KG1 (cell line): ENCODE data around the gene HAAO.
"Not testable (repeated sequence)": the region's sequence is repeated elsewhere in the genome, so short reads cannot be mapped to it uniquely, and the experiment has no call there.

Source experiments
- DNase-seq: peaks from one replicate; lab custom pipeline; 2025; lab: John Stamatoyannopoulos, UW

Gene HAAO

DNA sequence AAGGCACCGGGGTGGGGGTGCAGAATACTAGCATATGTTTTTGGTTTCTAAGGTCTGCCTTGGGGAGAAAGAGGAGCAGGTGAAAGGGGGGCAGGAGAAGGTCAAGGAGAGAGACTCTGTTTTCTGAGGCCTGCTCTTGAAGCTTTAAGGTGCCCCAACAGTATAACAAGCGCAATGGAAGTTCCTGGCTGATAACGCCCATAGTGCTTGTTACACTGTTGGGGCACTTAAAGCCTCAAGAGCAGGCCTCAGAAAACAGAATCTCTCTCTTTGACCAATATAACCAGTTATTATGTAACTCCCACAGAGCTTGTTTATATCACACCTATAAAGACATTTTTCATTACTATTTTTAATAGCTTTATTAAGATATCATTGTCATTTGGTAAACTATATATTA is 45.0 kb downstream of the HAAO start:
- no peak for DNase-seq

DNA sequence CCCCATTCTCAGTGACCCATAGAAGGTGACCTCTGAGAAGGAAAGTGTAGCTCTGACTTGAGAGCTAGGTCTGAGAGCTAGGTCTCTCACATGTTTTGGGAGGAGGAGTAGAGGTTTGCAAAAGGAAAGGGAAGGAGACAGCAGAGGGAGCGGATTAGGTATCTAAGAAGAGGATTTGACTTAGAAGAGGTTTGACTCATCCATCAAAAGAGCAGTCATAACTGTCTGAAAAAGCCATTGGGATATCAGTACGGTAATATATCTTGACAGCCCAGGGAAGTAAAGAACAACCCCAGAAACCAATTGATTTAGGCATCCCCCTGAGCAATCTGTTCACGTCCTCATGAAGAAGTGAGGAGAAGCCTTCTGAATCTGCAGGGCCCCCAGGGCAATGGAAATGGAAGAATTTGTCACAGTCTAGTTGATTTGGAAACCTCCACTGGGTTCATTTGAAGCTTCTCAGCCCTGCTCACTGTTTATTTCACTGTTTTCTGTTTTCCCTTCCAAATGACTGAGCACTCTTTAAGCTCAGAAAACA is 47.8 kb downstream of the HAAO start:
- no peak for DNase-seq

DNA sequence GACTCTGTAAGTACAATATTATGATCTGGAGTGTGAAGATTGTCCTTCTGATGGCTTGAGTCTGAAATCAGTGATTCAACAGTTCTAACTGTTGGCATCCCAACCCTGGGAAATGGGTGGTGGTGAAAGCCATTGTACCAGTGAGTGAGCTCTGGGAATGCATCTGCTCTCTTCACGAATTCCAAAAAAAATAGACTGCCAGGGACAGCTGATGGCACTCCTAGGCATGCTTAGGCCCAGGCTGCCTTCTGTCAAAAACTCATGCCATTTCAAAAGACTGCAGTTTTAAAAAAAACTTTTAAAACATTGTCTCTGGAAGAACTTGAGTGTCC is 48.8 kb downstream of the HAAO start:
- no peak for DNase-seq

GRCh38 chr2:42742740-42743658 is 49.4 kb downstream of the HAAO start:
- DNase-seq: no peak

DNA sequence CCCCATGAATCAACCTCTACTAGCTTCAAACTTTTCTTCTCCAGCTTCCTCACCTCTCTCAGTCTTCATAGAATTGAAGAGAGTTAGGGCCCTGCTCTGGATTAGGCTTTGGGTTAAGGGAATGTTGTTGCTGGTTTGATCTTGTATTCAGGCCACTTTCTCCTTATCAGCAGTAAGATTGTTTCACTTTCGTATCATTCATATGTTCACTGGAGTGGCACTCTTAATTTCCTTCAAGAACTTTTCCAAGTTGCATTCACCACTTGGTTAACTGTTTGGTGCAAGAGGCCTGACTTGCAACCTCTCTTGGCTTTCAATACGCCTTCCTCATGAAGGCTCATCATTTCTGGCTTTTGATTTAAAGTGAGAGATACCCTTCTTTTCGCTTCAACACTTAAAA is 51.2 kb downstream of the HAAO start:
- DNase-seq: no peak

GRCh38 chr2:42736598-42737322 is 55.6 kb downstream of the HAAO start:
- DNase-seq: no peak

GRCh38 chr2:42733852-42734251 is 58.5 kb downstream of the HAAO start:
- DNase-seq: no peak

- DNase-seq: not testable (repeated sequence)
Observed at GRCh38 chr2:42731316-42731715, 61.1 kb downstream of the HAAO start.

DNA sequence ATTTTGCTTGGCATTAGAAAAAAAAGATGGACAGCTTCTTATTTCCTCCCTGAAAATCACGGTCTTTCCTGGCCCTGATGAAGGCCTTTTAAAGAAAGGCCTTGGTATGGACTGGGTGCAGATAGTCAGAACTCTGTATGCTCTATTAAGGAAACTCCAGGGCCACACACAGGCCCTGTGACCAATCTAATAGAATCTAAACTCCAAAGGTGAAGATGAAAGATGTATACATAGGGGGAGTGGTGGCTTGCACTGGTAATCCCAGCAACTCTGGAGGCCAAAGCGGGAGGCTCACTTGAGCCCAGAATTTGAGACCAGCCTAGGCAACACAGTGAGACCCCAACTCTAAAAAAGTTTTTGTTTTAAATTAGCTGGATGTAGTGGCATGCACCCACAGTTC is 65.7 kb downstream of the HAAO start:
- no peak for DNase-seq

- no peak for DNase-seq
Observed at GRCh38 chr2:42725657-42726056, 66.7 kb downstream of the HAAO start.

GRCh38 chr2:42724886-42725285 is 67.5 kb downstream of the HAAO start:
- no peak for DNase-seq

DNA sequence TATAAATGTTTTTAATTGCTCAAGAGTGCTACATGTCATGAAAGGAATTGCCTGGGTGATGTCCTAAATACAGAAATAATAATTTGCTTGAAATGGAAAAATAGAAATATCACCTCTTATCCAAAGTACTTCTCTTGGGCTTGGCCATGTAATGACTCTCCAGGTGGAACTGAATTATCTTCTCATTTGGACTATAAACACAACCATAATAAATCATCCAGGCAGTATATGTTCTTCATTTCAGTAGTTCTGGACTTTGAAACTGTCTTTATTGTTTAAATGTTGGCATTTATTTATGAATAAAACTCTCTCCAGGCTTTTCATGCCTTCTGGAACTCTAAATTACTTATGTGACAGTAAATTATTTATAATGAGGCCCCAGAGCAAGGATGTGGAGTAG is 68.9 kb downstream of the HAAO start:
- DNase-seq: no peak

DNA sequence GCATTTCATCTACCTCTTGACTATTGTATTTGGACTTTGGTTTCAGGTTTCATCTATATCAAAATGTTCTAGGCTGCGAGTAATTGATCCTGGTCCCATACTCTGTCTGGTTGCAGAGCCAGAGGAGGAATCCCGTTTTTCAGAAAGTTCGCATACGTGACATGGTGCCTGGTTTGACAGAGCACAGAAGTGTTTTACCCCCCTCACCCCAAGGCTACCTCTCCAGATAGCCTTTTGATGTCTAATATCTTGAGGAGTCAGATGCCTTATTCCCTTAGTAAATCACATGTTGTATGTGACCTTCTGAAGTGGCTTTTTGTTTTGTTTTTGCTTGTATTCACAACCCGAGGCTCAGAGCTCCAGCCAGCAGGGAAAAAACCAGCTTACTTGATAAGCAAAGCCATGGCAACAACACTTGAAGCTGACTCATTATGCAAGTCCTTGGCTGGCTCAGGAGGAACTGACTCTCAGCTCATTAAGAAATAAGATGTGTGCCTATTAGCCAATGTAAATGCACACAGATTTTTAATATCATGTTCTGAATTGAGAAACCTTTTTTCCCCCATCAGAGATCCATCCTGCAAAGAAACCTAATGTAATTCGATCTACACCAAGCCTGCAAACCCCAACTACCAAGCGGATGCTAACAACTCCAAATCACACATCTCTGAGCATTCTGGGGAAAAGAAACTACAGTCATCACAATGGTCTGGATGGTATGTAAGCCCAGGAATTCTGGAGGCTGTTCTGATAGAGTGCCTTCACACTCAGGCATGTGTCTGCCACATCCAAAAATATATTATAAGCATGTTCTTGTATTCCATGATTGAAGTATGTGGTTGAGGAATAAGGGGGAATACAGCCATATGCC is 69.8 kb downstream of the HAAO start:
- DNase-seq: no peak

DNA sequence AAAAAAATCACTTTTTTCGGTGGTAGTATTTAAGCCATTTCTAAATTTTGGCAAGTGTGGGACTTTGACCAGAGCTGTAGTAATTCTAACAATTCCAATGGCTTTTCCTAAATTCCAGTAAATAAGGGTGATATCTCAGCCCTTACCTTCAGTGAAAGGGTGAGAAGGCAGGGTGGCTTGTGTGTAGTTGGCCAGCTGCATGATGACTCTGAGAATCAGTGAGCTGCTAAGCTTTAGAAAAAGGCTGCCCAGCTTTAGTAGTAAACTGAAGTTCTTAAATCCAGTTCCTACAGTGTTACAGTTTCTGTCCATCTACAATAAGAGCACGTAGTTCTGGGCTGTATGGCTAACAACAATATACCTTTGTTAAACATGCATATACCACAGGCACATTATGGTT is 70.5 kb downstream of the HAAO start:
- DNase-seq: no peak
